Smooth muscle cell (in vitro differentiated cells): ENCODE data around the gene CHD5. TPM values are rescaled to one million over a fixed set of nuclear protein-coding genes. Genes with fewer than 3 reads are reported as not detected.

Experiments
- DNase-seq: peaks from one replicate; lab custom pipeline; 2025; ENCODE audit not compliant: unreplicated experiment; lab: John Stamatoyannopoulos, UW
- H2AFZ ChIP-seq: fragments of 200-600 bp; sonication (generic); 2 replicates; pipeline ENCODE4 v1.6.0; 2016; ENCODE audit warnings: antibody characterized with exemption, low read depth, mild to moderate bottlenecking
- H3F3A ChIP-seq: fragments of 200-600 bp; sonication (generic); 2 replicates; pipeline ENCODE4 v1.6.0; 2017; ENCODE audit warnings: antibody characterized with exemption, low read depth
- H3K27ac ChIP-seq: fragments of 200-600 bp; sonication (generic); 2 replicates; pipeline ENCODE4 v1.5.1; 2016; ENCODE audit warnings: low read depth, mild to moderate bottlenecking
- H3K27me3 ChIP-seq: fragments of 200-600 bp; sonication (generic); 2 replicates; pipeline ENCODE4 v1.6.1; 2016; ENCODE audit warnings: low read depth, mild to moderate bottlenecking
- H3K36me3 ChIP-seq: fragments of 200-600 bp; sonication (generic); 2 replicates; pipeline ENCODE4 v1.5.1; 2016; ENCODE audit warnings: low read depth
- H3K4me1 ChIP-seq: fragments of 200-600 bp; sonication (generic); 2 replicates; pipeline ENCODE4 v1.5.1; 2016; ENCODE audit warnings: low read depth
- H3K4me2 ChIP-seq: fragments of 200-600 bp; sonication (generic); 2 replicates; pipeline ENCODE4 v1.6.0; 2016; ENCODE audit warnings: mild to moderate bottlenecking
- H3K4me3 ChIP-seq: fragments of 200-600 bp; sonication (generic); 2 replicates; pipeline ENCODE4 v1.5.1; 2016; ENCODE audit warnings: mild to moderate bottlenecking
- H3K79me2 ChIP-seq: fragments of 200-600 bp; sonication (generic); 2 replicates; pipeline ENCODE4 v1.6.0; 2016; ENCODE audit warnings: low read depth, mild to moderate bottlenecking
- H3K9ac ChIP-seq: fragments of 200-600 bp; sonication (generic); 2 replicates; pipeline ENCODE4 v1.6.0; 2016; ENCODE audit warnings: low read depth
- H3K9me3 ChIP-seq: fragments of 200-600 bp; sonication (generic); replicated peaks from 2 replicates; pipeline ENCODE4 v1.5.1; 2016; ENCODE audit warnings: low read depth
- H4K20me1 ChIP-seq: fragments of 200-600 bp; sonication (generic); 2 replicates; pipeline ENCODE4 v1.6.0; 2016; ENCODE audit warnings: low read depth
- CTCF ChIP-seq: fragments of 200-600 bp; sonication (generic); IDR thresholded peaks from 2 replicates; pipeline ENCODE4 v1.5.1; 2017; ENCODE audit warnings: borderline replicate concordance, mild to moderate bottlenecking, antibody characterized with exemption; ENCODE audit not compliant: insufficient read depth, poor library complexity, severe bottlenecking
- WGBS: methylation state at CpG from one replicate; pipeline ENCODE4 v1.1.7; 2016; ENCODE audit warnings: low lambda C conversion rate; 5-methylcytosine and 5-hydroxymethylcytosine counted together
- polyA plus RNA-seq: library from polyadenylated mRNA; unstranded; fragments of >200 nt; fragmentation: Nextera tagmentation; extraction: Ambion mirVana; gene quantifications from 2 replicates; pipeline ENCODE4 v1.2.1, GENCODE V29; 2016
- total RNA-seq: library from RNA; depleted of rRNA; stranded (reverse); fragments of >200 nt; gene quantifications from 2 replicates; pipeline ENCODE4 v1.2.3, GENCODE V29; 2014

CHD5 gene
- total and polyA plus RNA-seq, 2 experiments from 2014 or later: 0.40 TPM; not detected in 1

GRCh38 chr1:6073480-6074053 lies 106.6 kb downstream of the CHD5 start:
- Histone ChIP-seq H3K27me3 (no peaks in the 10 kb centered on the region), H4K20me1 (no peaks in the 10 kb centered on the region), H3K4me2 (no peak overlapping the region), H3K9ac (no peak overlapping the region), H3F3A (no peaks in the 10 kb centered on the region), H3K4me1 (no peaks in the 10 kb centered on the region), H3K4me3 (no peak overlapping the region), H3K36me3 (no peaks in the 10 kb centered on the region), H2AFZ (no peak overlapping the region), H3K79me2 (no peaks in the 10 kb centered on the region), H3K27ac (no peak overlapping the region), H3K9me3 (no peaks in the 10 kb centered on the region)
- no peak for TF ChIP-seq CTCF
- 91% methylated on average over 15 of the region's 15 CpGs for WGBS
- no peak for DNase-seq

- Histone ChIP-seq H3K9ac (no peak overlapping the region), H4K20me1 (no peaks in the 10 kb centered on the region), H3K36me3 (no peaks in the 10 kb centered on the region), H3K4me1 (no peaks in the 10 kb centered on the region), H2AFZ (no peak overlapping the region), H3K9me3 (no peaks in the 10 kb centered on the region), H3F3A (no peaks in the 10 kb centered on the region), H3K27ac (no peak overlapping the region), H3K4me3 (no peak overlapping the region), H3K4me2 (no peak overlapping the region), H3K27me3 (no peaks in the 10 kb centered on the region), H3K79me2 (no peaks in the 10 kb centered on the region)
- TF ChIP-seq CTCF: no peak
- WGBS: 92% methylated on average over 16 of the region's 17 CpGs
- no peak for DNase-seq
Observed at GRCh38 chr1:6072774-6073479, 107.2 kb downstream of the CHD5 start.

- 90% methylated on average over 11 of the region's 13 CpGs for WGBS
- H2AFZ ChIP-seq: no peak overlapping the region
- no peak for TF ChIP-seq CTCF
Observed at GRCh38 chr1:6071219-6071618, 108.9 kb downstream of the CHD5 start.

More at GRCh38 chr1:6071219-6071618, 108.9 kb downstream of the CHD5 start:
- Histone ChIP-seq H3K27ac (no peak overlapping the region), H3K36me3 (no peaks in the 10 kb centered on the region), H3K4me3 (no peak overlapping the region), H4K20me1 (no peaks in the 10 kb centered on the region), H3K9me3 (no peaks in the 10 kb centered on the region), H3K27me3 (no peaks in the 10 kb centered on the region), H3F3A (no peaks in the 10 kb centered on the region), H3K79me2 (no peaks in the 10 kb centered on the region), H3K4me1 (no peaks in the 10 kb centered on the region), H3K9ac (no peak overlapping the region), H3K4me2 (no peak overlapping the region)
- DNase-seq: no peak
